Medulla oblongata (tissue), 1 donor: ENCODE results near the gene RIMBP3C.
A peak's percentile ranks its signal among the peaks of the same experiment; 100 is the strongest.
"Not testable (repeated sequence)": the region's sequence is repeated elsewhere in the genome, so short reads cannot be mapped to it uniquely, and the experiment has no call there.

Experiments
- DNase-seq: peaks from one replicate; pipeline ENCODE4 v3.0.0-alpha.2; 2015; ENCODE audit errors: extremely low spot score

The RIMBP3C gene

DNA sequence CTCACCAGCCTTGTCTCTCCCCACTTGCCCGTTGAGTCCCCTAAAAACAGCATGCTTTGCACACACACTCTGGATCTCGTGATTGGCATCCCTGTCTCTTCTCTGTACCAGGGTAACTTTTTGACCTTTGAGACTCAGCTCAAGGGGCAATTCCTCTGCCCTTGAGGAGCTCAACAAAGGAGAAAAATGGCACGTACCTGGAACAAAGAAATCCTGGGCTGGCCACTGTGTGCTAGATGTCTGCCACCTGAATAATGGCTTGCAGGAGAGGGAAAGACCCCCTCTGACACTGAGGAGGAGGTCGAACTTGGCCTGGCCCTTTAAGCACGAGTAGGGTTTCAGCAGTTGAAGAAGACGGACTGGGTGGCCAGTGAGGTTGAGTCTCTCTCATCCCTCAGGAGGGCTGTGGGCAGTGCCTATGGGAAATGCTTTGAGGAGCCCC lies 22.1 kb upstream of the RIMBP3C start:
- no peak for DNase-seq

DNA sequence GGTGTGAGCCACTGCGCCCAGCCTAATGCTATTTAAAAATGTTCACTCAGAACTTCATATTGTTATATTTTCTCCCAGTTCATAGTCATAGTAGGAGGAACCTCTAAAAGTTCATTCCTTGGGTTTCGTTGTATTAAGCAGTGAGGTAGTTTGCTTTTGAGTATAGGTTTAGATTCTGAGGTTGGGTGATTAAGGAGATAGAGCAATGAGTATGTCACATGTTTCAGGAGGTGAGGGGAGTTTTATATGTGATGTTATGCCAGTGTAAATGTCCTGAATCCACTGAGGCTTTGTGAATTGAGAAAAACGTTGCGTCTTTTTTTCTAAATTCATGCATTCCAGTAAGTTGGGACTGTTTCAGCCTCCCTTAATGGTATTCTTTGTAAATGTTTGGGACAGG lies 20.4 kb upstream of the RIMBP3C start:
- no peak for DNase-seq

DNA sequence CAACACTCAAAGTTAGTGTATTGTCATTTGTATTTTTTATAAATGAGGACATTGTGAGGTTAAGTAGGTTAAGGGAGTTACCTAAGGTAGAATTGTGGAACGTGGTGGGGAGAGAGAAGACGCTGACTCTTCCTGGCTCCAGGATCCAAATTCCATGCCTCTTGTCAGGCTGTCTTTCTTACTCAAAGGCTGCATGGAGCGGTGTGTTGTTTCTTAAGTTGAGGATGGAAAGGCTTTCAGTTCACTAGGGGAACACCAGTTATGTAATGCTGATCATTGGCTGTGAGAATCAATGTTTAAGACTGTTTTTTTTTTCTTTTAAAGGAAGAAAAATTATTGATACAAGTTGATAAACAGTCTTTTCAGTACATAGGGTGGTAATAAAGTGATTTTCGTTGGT lies 19.1 kb upstream of the RIMBP3C start:
- no peak for DNase-seq

DNA sequence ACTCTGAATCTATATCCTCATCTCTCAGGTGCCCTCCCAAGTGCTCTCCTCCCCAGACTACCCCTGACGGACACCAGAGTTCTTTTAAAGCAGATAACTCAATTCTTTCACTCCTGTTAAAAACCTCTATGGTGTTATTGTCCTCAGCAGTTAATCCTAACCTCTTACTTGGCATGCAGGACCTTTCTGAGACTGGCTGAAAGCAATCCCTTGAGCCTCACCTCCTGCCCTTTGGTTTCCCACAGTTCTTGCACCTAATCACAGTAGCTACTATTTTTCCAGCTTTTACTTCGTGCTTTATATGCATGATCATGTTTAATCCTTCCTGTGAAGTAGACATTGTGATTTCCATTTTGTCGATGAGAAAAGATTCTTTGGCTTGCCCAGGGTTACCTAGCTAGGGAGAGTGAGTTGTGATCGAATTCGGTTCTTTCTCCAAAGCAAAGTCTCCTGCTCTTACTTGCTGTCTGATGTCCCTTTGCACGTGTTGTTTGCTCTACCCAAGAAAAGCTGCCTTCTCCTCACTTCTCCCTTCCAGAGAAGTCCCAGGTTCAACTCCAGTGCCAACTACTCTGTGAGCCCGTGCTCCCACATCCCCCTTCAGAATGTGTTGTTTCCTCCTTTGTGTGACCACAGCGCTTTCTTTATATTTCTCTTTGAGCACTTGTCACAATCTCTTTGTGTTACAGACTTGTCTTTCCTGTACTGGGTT lies 18.4 kb upstream of the RIMBP3C start:
- peak; percentile 36 for DNase-seq

DNA sequence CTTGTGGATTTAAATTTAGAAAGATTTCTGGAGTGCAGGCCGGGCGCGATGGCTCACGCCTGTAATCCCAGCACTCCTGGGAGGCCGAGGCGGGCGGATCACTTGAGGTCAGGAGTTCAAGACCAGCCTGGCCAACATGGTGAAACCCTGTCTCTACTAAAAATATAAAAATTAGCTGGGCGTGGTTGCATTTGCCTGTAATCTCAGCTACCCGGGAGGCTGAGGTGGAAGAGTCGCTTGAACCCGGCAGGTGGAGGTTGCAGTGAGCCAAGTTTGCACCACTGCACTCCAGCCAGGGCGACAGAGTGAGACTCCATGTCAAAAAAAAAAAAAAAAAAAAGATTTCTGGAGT lies 17.8 kb upstream of the RIMBP3C start:
- not testable (repeated sequence) for DNase-seq

DNA sequence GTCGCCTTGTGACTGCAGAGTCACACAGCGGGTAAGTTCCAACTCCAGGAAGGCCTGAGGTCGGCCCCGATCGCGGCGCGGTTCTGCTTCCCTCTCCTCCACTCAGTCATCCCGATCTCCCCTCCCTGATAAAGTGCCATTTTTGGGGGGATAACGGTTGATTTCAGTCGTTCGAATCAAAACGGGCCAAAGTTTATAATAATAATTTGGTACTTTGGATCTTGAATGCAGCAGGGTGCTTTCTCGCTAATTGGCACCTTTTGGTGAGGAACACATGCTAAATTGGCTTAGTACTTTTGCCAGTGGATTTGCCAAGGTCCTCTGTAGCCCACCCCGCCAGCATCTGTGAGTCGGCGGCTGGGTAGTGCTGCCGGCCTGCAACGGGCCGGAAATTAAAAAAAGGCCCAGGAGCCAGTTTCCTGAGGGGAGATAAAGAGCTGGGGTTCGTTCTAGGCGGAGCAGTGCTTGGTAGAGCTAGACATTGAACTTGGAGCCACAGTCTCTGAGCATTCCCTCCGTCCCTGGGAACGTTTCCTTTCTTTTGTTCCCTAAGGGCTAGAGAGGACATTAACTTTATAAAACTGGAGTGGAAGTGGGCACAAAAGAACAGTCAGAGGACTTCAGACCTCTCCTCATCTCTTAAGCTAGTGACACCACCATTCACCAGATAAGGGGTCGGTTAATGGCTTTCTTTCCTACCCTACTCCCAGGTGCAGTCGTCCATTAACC lies 17.2 kb upstream of the RIMBP3C start:
- no peak for DNase-seq

DNA sequence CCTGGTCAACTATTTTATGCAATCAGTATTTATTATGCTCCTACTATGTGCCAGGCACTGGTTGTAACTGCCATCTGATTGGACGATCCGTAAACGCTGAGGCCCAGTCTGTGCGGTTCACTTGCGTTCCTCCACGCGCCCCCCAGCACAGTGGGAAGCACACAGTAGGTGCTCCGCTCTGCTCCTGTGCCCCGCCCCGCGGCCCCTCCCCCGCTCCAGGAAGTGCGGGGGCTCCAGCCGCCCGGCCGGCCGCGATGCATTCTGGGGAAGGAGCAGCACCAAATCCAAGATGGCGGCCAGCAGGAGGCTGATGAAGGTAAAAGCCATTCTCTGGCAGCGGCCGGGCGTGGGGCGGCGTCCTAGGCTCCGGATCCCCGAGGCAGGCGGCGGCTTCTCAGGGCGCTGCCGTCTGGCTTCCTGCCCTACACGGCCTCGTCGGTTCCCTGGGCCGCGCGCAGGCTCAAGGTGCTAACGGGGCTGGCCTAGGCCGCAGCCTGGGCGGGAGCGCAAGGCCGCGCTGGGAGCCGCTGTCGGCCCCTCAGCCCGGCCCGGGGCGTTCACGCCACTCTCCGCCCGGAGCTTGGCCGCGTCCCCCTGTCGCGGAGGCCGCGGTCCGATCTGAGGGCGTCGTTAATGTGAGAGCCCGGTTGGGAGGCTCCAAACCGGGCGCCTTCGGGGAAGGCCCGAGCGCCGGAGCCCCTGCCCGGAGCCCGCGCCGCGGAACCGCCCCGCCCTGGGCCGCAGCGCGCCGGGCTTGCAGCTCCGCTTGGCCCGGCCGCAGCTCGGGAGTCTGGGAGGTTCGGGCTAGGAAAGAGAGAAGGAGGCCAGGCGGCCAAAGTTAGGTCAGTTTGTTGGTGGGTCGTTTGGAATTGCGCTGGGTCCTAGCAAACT lies 16.4 kb upstream of the RIMBP3C start, which contains the start of gene UBE2L3:
Gene UBE2L3 (plus strand): TSS at position 259 of the 891 bp plus-strand sequence. CDS start 31 bp downstream, at position 290.
- peak; percentile 79 for DNase-seq

DNA sequence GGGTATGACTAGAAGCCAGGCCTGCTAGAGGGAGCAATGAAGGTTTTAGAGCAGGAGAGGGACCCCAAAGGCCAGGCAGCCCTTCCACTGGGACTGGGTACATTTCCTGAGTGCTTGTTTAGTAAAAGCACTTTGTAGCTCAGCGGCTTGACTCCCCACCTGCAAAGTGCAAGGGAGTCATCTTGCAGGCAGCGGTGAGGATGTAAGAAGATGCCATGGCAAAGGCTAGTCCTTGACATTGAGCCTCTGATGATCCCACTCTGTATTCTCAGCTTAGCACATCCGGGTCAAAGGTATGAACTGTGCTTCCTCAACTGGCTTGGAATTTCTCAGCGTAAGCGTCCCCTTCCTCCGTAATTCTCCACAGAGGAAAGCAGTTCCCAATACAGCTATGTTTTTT lies 13.2 kb upstream of the RIMBP3C start:
- DNase-seq: no peak

DNA sequence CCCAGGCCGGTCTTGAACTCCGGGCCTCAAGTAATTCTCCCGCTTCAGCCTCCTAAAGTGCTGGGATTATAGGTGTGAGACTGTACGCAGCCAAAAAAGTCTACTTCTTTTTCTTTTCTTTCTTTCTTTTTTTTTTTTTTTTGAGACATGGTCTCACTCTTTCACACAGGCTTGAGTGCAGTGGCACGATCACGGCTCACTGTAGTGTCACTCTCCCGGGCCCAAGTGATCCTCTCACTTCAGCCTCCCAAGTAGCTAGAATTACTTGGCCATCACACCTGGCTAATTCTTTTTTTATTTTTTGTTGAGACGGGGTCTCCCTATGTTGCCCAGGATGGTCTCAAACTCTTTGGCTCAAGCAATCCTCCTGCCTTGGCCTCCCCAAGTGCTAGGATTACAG lies 12.7 kb upstream of the RIMBP3C start:
- DNase-seq: no peak

DNA sequence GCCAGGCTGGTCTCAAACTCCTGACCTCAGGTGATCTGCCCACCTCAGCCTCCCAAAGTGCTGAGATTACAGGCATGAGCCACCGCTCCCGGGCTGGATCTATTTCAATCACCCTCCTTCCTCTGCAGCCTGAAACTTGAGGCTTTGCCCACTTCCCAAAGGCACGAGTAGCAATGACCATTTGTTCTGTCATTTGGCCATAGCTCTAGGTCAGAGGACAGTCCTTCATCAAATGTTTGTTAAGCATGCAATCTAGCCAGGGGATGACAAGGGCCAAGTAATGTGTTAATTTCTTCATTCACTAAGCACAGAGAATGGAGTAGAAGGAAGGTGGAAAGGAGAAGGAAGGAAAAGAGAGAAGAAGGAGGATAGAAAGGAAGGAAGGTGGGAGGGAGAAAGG lies 9.4 kb upstream of the RIMBP3C start:
- DNase-seq: not testable (repeated sequence)

DNA sequence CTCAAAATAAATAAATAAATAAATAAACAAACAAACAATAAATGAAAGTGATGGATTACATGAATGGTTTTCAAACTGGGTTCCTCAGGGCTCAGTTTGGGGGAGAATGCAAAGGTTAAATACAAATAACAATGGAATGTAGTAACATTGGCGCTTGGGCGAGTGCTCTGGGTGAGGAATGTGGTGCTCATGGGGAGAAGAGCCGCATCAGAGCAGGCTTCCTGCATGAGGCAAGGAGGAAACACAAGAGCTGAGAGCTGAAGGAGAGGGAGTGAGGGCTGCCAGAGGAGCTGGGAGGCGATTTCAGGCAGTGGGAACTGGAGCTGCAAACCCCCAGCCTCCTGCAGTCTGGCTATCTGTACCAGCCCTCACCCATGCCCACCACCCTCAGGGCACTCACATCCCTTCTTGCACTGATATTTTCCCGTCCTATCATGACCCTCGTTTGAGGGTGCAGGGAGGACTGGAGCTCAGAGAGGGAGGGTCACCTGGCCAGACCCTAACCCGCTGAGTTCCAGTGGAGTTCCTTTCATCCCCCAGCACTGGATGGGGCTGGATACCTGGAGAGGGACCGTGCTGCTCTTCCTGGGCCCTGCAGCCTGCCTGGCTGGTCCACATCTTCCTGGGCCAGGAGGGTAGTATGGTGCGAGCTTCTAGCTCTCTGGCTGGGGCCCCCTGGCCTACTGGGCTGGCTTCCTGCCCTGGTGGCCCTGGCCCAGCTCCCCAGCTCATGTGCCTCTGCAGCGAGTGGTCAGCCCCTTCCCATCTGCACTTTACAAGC lies 8.3 kb upstream of the RIMBP3C start:
- not testable (repeated sequence) for DNase-seq

DNA sequence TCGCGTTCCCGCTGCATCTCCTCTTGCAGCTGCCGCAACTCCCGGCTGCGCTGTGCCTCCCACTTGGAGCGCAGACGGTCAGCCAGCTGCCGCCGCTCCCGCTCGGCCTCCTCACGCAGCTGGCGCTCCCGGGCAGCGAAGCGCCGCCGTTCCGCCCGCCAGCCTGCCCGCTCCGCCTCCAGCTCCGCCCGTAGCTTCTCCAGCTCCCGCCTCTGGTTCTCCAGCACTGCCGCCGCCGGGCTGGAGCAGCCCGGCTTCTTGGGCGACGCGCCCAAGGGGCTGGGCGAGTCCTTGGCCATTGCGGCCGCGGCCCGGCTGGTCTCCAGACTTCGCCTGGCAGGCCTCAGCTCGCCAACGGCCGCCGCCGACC lies 598 bp downstream of the RIMBP3C start:
- DNase-seq: not testable (repeated sequence)

DNA sequence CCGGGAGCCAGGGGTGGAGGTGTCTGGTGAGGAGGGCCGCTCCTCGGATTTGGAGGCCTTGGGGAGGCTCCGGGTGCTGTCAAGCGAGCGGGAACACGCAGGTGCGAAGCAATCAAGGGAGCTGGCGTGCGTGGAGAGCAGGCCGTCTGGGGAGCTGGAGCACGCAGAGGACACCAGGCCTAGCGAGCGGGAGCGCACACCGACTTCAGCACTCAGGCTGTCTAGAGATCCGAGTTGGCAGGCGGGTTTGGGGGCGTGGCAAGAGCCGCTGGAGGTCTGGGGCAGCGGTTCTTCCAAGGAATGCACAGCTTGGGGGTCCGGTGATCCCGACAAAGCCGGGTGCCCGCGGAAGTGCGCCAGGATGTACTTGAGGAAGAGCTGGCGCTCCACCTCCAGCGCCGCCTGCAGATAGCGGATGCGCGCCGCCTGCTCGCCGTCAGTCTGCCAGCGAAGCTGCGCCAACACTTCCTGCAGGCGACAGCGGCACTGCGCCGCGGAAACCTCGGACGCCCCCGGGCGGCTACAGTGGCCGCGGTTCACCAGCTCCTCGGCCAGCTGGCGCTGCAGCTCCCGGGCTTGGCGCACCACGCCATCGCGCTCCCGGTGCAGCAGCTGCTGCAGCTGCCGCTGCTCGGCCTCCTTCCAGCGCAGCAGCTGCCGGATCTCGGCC lies 1.1 kb downstream of the RIMBP3C start:
- not testable (repeated sequence) for DNase-seq

DNA sequence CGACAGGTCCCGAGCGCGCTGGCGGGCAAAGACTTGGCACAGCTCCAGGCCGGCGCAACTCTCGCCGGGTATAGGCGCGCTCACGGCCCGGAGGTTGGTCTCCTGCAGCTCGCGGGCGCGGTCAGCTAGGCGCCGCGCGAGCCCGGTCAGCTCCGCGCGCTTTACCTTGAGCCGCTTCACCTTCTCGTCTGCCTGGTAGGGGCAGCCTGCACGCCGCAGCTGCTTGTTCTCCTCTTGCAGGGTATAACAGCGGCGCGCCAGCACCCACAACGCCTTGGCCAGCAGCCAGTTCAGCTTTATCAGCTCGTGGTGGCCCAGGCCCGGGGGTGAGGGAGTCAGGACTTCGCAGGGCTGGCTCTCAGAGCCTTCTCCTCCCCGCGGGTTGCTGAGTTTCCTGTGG lies 1.7 kb downstream of the RIMBP3C start:
- not testable (repeated sequence) for DNase-seq

DNA sequence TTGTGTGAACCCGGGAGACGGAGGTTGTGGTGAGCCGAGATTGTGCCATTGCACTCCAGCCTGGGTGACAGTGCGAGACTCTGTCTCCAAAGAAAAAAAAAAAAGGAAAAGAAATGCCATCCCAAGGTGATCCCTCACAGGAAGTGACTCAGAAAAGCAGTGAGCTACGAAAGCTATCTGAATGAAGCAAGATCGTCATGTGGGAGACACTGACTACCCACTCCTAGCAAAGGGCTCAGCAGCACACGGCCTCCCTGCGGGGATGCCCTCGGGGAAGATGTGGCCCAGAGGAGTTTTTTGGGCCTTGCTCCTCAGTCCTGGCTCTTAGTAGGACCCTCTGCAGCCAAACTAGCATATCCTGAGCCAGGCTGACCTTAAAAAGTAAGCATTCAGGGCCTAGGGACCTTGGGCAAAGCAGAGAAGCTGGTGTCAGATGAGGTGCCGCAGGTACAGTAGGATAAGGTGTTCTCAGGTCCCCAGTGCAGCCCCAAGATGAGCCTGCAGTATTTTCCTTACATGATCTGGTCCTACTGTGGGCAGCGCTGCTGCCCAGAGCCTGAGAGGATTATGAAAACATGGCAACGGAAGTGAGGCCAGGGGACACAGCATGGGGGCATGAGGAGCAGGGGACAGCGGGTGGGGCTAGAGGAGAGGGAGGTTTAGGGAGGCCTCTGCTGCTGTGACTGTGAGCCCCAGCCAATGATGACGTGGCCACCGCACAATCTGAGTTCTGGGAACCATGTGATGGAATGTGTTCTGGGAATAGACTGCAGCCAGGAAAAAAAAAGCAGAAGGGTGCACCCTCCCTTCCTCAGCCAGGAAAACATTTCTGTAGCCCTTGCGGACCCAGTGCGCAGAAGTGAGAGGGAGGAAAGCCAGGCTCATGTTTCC lies 6.6 kb downstream of the RIMBP3C start:
- DNase-seq: not testable (repeated sequence)

DNA sequence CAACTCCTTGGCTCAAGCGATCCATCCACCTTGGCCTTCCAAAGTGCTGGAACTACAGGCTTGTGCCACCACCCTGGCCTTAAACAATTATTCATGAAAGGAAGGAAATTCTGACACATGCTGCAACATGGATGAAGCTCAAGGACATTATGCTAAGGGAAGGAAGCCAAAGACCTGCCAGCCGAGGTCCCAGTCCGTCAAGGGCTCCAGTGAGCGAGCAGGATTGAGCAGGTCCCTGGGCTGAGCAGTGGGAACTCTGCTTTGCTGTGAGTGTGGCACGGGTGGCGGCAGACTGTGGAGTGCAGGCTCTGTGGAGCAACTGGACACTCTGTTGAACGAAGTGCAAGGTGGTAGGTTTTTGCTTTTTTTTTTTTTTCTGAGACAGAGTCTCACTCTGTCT lies 11.4 kb downstream of the RIMBP3C start:
- DNase-seq: not testable (repeated sequence)

DNA sequence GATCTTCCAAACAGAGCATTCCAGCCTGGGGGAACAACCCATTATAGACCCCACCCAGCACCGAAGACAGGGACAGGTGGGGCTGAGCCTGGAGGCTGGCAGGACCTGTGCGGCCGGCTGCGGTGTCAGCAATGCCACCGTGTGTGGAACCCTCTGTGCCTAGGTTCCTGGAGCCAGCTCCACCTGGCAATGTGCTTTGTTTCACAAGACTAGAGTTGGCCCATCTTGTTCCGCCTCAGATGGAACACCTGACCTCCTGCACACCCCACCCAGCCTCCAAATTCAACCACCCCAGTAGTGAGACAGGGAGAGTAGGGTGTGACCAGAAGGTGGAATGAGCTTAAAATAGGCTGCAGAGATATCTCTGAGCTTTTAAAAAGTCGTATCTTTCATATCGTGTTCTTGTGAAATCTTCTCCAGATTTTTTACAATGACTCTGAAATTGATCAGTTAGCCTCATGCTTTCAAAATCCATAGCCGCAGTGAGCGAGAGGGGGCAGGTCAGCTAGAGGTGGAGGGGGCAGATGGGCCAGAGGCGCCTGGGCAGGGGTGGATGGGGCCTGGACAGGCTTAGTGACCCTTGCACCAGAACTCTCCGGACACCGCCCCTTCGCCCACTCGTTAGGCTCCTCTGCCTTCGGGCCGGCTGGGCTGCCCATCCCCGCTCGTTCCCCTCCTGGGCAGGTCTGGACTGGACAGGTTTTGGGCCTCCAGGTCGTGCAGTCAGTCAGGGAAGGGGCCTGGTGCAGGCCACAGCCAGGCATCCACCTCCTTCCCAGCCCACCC lies 18.2 kb downstream of the RIMBP3C start:
- DNase-seq: not testable (repeated sequence)

DNA sequence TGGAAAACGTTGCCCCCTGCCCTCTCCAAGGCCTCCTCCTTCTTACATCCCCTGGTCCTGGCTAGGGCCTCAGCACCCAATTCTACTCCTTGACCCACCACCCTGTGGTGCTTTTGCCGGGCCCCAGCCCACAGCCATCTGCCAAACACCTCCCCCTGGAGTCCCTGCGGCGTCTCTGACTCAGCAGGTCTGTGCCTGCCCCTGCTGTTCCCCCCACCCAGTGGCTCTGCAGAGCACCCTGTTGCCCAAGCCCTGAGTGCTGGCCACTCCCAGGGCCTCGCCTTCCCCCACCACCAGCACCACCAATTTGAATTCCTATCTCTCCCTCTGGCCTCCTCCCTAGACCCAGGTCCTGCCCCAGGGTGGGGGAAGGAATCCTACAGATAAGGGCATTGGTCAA lies 19.7 kb downstream of the RIMBP3C start:
- not testable (repeated sequence) for DNase-seq
